ENCODE measurements around the gene IQSEC3.

The IQSEC3 gene

DNA sequence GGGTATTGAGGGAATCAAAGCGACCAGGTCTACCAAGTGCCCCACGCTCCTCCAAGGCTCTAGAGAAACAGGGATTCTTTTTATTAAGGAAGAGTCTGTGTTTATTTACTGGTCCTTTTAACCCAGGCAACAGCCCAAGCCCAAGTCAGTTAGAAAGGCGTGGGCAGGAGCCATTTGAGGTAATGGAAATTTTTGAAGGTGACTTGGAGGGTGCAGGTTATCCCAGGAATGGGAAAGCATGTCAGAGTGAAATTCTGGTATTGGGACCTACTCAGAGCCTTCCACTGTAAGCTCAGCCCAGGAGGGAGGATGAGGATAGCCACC, 144.5 kb downstream of the IQSEC3 start:
- CTCF ChIA-PET: interaction anchor here (0.8 to 3.6 kb wide), 3 partner anchors 9 to 17 kb away, joined by 3 to 16 read pairs (median 3); no protein-coding TSS in a partner anchor
- TF ChIP-seq, protein P1, sequence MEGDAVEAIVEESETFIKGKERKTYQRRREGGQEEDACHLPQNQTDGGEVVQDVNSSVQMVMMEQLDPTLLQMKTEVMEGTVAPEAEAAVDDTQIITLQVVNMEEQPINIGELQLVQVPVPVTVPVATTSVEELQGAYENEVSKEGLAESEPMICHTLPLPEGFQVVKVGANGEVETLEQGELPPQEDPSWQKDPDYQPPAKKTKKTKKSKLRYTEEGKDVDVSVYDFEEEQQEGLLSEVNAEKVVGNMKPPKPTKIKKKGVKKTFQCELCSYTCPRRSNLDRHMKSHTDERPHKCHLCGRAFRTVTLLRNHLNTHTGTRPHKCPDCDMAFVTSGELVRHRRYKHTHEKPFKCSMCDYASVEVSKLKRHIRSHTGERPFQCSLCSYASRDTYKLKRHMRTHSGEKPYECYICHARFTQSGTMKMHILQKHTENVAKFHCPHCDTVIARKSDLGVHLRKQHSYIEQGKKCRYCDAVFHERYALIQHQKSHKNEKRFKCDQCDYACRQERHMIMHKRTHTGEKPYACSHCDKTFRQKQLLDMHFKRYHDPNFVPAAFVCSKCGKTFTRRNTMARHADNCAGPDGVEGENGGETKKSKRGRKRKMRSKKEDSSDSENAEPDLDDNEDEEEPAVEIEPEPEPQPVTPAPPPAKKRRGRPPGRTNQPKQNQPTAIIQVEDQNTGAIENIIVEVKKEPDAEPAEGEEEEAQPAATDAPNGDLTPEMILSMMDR (IDR thresholded peaks at IDR 0.05; ENCODE audit: control extremely low read depth, extremely low read depth, low read depth, missing control alignments): no peak
- POLR2A ChIA-PET: no interaction called here
- DNase-seq (ENCODE audit: extremely low spot score): no peak

DNA sequence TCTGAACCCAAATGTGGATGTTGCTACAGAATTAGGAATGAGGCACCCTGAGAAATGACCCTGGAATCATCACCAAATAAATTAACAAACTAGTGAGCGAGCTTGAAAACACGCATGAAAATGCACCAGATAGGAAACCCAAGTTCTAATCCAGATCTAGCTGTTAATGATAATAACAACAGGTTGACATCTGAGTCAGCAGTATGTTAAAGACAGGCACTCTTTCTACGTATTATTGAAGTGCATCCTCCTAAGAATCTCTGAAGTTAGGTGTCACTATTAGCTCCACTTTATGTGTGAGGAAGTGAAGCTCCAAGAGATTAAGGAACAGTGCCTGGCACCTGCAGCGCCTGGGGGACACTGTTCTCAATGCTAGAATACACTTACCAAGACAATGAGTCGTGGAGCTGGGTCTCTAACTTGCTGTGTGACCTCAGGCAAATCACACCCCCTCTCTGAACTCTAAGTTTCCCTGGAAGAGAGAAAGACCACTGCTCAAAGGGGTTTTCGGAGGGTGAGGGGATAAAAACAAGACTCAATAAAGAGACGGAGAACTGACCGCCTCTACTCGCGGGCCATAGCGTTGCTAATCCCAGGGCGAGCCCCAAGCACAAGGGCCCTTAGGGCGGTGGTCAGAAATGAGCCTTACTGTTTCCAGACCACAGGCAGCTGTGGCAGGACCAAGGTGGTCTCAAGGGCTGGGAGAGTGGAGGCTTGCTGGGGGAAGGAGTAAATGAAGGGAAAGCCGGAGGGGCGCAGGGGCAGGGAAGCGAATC, 145.3 kb downstream of the IQSEC3 start:
- DNase-seq (ENCODE audit: extremely low spot score): no peak
- ChIA-PET CTCF (interaction anchor here (0.8 to 3.6 kb wide), 3 partner anchors 8 to 19 kb away, joined by 3 to 16 read pairs (median 3); no protein-coding TSS in a partner anchor), POLR2A (no interaction called here)
- TF ChIP-seq, protein P1 (IDR thresholded peaks at IDR 0.05; ENCODE audit: control extremely low read depth, extremely low read depth, low read depth, missing control alignments): no peak

DNA sequence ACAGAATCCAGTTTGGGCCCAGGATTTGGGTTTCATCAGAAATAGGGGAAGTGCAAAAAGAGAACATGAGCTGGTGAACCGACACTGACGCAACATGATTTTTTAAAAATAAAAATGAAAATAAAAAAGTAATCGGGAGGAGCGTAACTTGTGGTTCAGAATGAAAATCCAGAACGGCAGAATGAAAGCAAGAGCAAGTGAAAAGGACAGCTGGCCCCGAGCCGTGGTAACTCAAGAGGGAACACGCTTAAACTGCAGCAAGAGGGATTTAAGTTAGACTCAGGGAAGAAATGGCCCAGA, 145.8 kb downstream of the IQSEC3 start:
- ChIA-PET CTCF (interaction anchor here (1.3 to 3.6 kb wide), 3 partner anchors 8 to 18 kb away, joined by 3 to 16 read pairs (median 3); no protein-coding TSS in a partner anchor), POLR2A (no interaction called here)
- DNase-seq (ENCODE audit: extremely low spot score): no peak
- TF ChIP-seq, protein P1 (IDR thresholded peaks at IDR 0.05; ENCODE audit: control extremely low read depth, extremely low read depth, low read depth, missing control alignments): no peak

DNA sequence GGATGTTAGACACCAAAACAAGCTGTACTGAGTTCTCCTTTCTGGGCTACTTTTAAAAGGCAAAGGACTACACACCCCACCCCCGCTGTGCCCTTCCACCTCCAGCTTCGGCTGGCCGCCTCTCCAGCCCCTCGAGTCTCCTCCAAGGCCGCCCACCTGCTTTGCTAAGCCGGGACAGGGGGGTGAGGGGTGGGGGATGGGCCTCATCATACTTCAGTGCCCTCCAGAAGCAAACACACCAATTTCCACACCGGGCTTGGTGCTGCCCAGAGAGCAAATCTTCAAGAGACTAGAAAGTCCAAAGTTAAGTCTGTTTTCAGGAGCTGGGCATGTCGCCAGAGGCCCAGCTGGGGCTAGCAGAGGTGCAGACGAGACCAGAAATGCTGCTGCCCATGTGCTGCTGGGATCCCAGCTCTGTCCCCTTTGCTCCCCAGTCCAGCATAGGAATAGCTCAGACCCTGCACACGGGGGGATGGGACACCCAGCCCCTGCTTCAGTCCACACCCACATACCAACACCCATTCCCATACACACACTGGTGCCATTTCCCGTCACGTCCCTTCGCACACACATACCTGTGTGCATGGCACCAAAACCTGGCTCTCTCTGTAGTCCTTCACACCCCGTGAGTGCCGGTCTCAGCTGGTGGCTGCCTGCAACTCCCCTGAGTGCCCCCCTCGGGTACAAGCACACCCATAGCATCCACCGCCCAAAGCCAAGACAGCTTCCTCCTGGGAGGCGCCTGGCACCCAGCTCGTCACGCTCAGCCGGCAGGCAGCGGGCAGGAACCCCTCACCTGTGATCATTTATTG, 146.4 kb downstream of the IQSEC3 start:
- DNase-seq (ENCODE audit: extremely low spot score): no peak
- ChIA-PET POLR2A (no interaction called here), CTCF (interaction anchor here (1.3 to 3.6 kb wide), 3 partner anchors 7 to 18 kb away, joined by 3 to 16 read pairs (median 3); no protein-coding TSS in a partner anchor)
- TF ChIP-seq, protein P1 (IDR thresholded peaks at IDR 0.05; ENCODE audit: control extremely low read depth, extremely low read depth, low read depth, missing control alignments): no peak

DNA sequence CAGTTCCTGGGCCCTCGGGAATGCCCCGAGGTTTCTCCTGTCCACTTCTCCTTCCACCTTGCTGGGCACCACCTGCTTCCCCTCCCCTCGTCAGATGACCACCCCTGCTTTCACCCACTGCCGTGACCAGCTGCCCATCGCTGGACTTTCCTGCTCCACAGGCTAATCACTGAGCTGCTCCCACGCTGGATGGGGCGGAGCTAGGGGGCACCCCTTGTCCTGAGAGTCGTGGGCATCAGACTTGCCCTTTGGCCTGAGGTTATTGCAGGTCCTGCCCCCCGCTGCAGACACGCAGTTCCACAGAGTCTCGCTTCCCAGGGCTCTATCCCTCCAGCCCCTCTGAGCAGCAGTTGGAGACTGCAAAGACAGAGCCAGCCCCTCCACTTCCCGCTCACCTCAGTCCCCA, 147.0 kb downstream of the IQSEC3 start:
- TF ChIP-seq, protein P1 (IDR thresholded peaks at IDR 0.05; ENCODE audit: control extremely low read depth, extremely low read depth, low read depth, missing control alignments): no peak
- no peak for DNase-seq (ENCODE audit: extremely low spot score)
- ChIA-PET CTCF (interaction anchor here (1.3 to 1.4 kb wide), 2 partner anchors 11 to 17 kb away, joined by 3 read pairs; no protein-coding TSS in a partner anchor), POLR2A (no interaction called here)

DNA sequence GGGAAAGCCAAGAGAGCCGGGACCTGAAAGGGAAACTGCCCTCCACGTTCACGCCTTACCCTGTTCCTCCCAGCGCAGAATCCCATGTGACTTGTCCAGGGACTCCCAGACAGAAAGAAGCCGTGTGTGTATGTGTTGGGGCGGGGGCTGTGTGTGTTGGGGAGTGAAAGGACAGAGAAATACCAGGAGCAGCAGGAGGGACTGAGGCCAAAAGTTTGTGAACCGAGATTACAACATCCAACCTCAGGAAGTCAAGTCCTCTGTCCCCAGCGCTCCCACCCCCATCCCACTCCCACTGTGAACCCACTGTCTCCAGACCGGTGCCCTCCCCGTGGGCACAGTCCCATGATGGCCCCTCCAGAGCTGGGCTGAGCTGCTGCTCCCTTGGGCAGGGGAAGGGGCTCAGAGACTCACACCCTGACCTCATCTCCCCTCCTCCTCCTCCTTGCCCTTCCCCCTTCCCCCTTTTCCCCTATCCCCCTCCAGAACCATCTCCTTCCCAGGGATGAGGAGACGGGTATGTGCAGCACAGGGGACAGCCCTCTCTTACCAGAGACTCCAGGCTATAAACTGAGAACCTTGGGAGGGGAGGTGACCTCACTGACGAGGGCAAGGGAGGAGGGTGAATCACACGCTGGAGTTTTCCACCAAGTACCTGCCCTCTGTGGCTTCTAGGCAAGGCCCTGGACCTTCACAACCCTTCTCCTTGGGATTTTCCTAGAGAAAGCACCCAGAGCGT, 147.6 kb downstream of the IQSEC3 start, which contains the start of gene SLC6A12:
Gene SLC6A12 (minus strand): TSS at position 155 of the 739 bp plus-strand sequence. CDS start 4,171 bp downstream, outside the sequence.
- ChIA-PET CTCF (no interaction called here), POLR2A (no interaction called here)
- TF ChIP-seq, protein P1 (IDR thresholded peaks at IDR 0.05; ENCODE audit: control extremely low read depth, extremely low read depth, low read depth, missing control alignments): no peak
- no peak for DNase-seq (ENCODE audit: extremely low spot score)

Measured in GM10248 (cell line).